ENCODE data around the gene FADS2.
"Not testable (repeated sequence)": the region's sequence is repeated elsewhere in the genome, so short reads cannot be mapped to it uniquely, and the experiment has no call there.

FADS2 gene

DNA sequence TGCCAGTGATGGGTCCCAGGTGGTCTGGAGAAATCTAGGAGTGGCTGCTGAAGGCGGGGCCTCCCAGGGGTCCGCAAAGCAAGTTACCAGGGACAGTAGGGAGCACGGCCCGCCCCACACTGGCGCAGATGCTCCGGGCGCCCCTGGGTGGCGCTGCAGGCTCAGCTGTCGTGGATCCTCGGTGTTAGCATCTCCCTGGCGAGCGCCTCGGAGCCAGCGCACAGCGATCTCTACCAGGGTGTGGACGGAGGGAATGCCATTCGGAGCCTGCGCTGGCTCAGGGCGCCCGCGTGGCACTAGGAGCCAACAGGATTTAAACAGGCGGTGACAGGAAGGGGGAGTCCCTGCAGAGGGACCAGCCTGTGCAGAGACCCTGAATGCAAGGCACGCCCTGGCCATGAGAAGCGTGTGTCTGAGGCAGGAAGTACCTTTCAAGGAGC lies 43.1 kb downstream of the FADS2 start:
- Mint-ChIP-seq H3K27ac (no peak overlapping the region), H3K27me3 (peaks cover 3% of the 10 kb centered on the region), H3K4me3 (peak overlapping the region; percentile 55), H3K4me1 (ENCODE audit: low read depth) (peaks cover 5% of the 10 kb centered on the region), H3K9me3 (no peaks in the 10 kb centered on the region), H3K36me3 (ENCODE audit: low read depth) (no peaks in the 10 kb centered on the region)
- peak; percentile 78 for DNase-seq

DNA sequence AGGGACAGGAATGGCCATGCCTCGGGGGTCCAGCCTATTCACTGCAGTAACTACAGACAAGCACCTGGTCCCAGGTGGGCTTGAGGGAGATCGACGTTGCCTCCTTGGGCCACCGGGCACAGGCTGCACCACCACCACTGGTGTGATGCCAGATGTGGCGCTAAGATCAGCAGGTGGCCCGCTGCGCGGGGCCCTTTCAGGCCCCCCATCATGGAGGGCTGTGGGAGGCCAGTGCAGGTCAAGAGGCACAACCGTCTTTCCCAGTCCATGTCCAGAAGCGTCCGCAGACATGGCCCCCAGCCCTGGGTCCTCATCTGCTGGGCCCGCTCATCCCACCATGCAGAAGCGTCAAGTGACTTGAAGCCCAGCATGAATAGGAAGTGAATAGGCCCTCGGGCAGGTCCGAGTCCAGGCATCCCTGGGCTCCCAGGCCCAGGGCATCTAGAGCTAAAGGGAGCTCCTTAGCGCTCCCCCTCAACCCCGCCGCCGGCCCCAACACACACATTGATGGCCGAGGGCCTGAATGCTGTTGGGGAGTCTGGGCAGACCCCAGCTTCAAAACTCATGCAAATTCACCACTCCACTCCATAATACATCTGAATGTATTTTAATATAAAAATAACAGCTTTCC lies 45.0 kb downstream of the FADS2 start:
- no peak for DNase-seq
- Mint-ChIP-seq H3K4me1 (ENCODE audit: low read depth) (peaks cover 5% of the 10 kb centered on the region), H3K4me3 (no peak overlapping the region), H3K9me3 (no peaks in the 10 kb centered on the region), H3K27ac (no peak overlapping the region), H3K36me3 (ENCODE audit: low read depth) (no peaks in the 10 kb centered on the region), H3K27me3 (peaks cover 3% of the 10 kb centered on the region)

DNA sequence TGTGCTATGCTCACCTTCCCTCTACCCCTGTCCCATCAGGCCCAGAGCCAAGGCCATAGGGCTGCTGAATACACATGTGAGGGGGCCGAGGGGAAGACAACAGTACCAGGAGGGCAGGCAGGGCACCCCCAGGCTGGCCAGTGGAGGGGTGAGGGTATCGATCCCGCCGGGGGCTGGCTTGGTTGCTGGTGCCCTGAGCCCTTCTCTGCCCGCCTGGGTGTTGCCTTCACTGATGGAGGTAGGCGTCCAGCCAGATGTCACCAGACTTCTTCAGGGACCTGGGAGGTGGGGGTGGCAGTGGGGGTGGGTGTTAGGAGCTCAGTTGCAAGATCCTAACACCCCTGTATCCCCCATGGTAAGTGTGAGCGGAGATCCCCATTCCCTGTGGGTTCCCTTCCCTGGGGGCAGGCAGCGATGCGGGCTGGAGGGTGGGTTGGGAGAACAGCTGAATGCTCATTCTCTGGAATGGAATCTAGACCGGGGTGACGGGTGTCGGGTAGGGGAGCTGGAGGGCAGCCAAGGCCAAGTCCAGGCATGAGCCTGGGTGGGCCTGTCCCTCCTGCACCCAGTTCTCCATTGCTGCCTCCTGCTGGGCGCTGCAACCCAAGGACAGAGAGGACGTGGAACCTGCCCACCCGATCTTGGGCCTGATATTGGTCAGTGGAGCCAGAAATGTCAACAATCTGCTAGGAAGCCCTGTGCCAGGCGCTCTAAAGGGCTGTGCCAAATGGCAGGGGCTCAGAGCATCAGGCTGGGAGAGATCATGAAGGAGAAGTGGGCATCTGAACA lies 45.7 kb downstream of the FADS2 start:
- peaks cover 3% of the 10 kb centered on the region for H3K27me3 Mint-ChIP-seq
- H3K4me1 Mint-ChIP-seq (ENCODE audit: low read depth), result peaks cover 5% of the 10 kb centered on the region
- no peaks in the 10 kb centered on the region for H3K9me3 Mint-ChIP-seq
- H3K36me3 Mint-ChIP-seq (ENCODE audit: low read depth), result no peaks in the 10 kb centered on the region
- no peak overlapping the region for H3K27ac Mint-ChIP-seq
- no peak overlapping the region for H3K4me3 Mint-ChIP-seq
- DNase-seq, result no peak

GRCh38 chr11:61874377-61874809 lies 46.3 kb downstream of the FADS2 start:
- Mint-ChIP-seq H3K36me3 (ENCODE audit: low read depth) (no peaks in the 10 kb centered on the region), H3K4me1 (ENCODE audit: low read depth) (peaks cover 5% of the 10 kb centered on the region), H3K27ac (no peak overlapping the region), H3K27me3 (peaks cover 3% of the 10 kb centered on the region), H3K4me3 (no peak overlapping the region), H3K9me3 (no peaks in the 10 kb centered on the region)
- DNase-seq, result no peak

DNA sequence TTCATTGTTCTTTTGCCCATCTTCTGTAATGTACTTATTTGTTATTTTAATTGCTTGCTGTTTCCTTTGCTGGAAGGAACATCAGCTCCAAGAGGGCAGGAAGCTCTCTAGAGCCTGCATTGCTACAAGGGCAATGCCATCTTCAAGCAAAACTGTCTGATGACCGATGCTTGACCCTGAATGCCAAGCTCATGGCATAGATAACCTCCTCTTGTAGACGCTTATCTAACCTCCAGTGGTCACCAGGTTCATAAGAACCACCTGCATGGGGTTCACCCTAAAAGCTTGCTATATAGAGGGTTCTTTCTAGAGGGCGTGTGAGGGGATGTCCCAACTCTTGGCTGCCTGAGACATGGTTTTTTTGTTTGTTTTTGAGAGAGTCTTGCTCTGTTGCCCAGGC lies 46.8 kb downstream of the FADS2 start:
- Mint-ChIP-seq H3K9me3 (no peaks in the 10 kb centered on the region), H3K4me3 (no peak overlapping the region), H3K4me1 (ENCODE audit: low read depth) (peaks cover 5% of the 10 kb centered on the region), H3K27me3 (peaks cover 3% of the 10 kb centered on the region), H3K36me3 (ENCODE audit: low read depth) (no peaks in the 10 kb centered on the region), H3K27ac (no peak overlapping the region)
- DNase-seq, result no peak

GRCh38 chr11:61875698-61876097 lies 47.6 kb downstream of the FADS2 start:
- Mint-ChIP-seq H3K27me3 (peaks cover 3% of the 10 kb centered on the region), H3K4me3 (no peak overlapping the region), H3K27ac (no peak overlapping the region), H3K4me1 (ENCODE audit: low read depth) (peaks cover 5% of the 10 kb centered on the region), H3K36me3 (ENCODE audit: low read depth) (no peaks in the 10 kb centered on the region), H3K9me3 (no peaks in the 10 kb centered on the region)
- DNase-seq, result no peak

- Mint-ChIP-seq H3K4me3 (no peak overlapping the region), H3K27ac (no peak overlapping the region), H3K9me3 (no peaks in the 10 kb centered on the region), H3K36me3 (ENCODE audit: low read depth) (no peaks in the 10 kb centered on the region), H3K4me1 (ENCODE audit: low read depth) (no peaks in the 10 kb centered on the region), H3K27me3 (no peaks in the 10 kb centered on the region)
- no peak for DNase-seq
Measured at GRCh38 chr11:61879152-61879551, 51.1 kb downstream of the FADS2 start.

- H3K4me3 Mint-ChIP-seq, result no peak overlapping the region
- H3K4me1 Mint-ChIP-seq (ENCODE audit: low read depth), result no peaks in the 10 kb centered on the region
- H3K36me3 Mint-ChIP-seq (ENCODE audit: low read depth), result no peaks in the 10 kb centered on the region
- no peak for DNase-seq
- no peak overlapping the region for H3K27ac Mint-ChIP-seq
- H3K9me3 Mint-ChIP-seq, result no peaks in the 10 kb centered on the region
- no peaks in the 10 kb centered on the region for H3K27me3 Mint-ChIP-seq
Measured at GRCh38 chr11:61880031-61880430, 51.9 kb downstream of the FADS2 start.

DNA sequence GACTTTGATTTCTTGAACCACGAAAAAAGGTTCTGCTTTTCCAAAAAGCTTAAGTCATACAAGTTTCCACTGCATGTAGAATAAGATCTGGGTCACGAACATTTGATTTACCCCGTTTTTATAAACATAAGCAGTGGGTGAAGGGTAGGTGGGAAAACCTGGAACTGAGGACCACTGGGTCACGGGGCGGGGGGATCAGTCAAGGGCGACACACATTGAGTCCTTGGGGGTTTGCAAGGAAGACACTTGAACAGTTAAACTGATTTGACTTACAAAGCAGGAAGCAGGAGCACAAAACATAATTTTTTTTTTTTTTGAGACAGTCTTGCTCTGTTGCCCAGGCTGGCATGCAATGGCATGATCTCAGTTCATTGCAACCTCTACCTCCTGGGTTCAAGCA lies 52.4 kb downstream of the FADS2 start:
- Mint-ChIP-seq H3K27ac (no peak overlapping the region), H3K36me3 (ENCODE audit: low read depth) (no peaks in the 10 kb centered on the region), H3K4me1 (ENCODE audit: low read depth) (no peaks in the 10 kb centered on the region), H3K9me3 (no peaks in the 10 kb centered on the region), H3K27me3 (no peaks in the 10 kb centered on the region), H3K4me3 (no peak overlapping the region)
- no peak for DNase-seq

- no peak overlapping the region for H3K27ac Mint-ChIP-seq
- H3K4me1 Mint-ChIP-seq (ENCODE audit: low read depth), result no peaks in the 10 kb centered on the region
- H3K4me3 Mint-ChIP-seq, result no peak overlapping the region
- DNase-seq, result no peak
- H3K27me3 Mint-ChIP-seq, result no peaks in the 10 kb centered on the region
- H3K36me3 Mint-ChIP-seq (ENCODE audit: low read depth), result no peaks in the 10 kb centered on the region
- H3K9me3 Mint-ChIP-seq, result no peaks in the 10 kb centered on the region
Measured at GRCh38 chr11:61881397-61881796, 53.3 kb downstream of the FADS2 start.

GRCh38 chr11:61882267-61882666 lies 54.2 kb downstream of the FADS2 start:
- not testable (repeated sequence) for H3K9me3 Mint-ChIP-seq; H3K27me3 Mint-ChIP-seq; H3K4me3 Mint-ChIP-seq; H3K4me1 Mint-ChIP-seq (ENCODE audit: low read depth); DNase-seq; H3K27ac Mint-ChIP-seq; H3K36me3 Mint-ChIP-seq (ENCODE audit: low read depth)

GRCh38 chr11:61882879-61883278 lies 54.8 kb downstream of the FADS2 start:
- no peaks in the 10 kb centered on the region for H3K4me1 Mint-ChIP-seq (ENCODE audit: low read depth)
- H3K36me3 Mint-ChIP-seq (ENCODE audit: low read depth), result no peaks in the 10 kb centered on the region

GRCh38 chr11:61883327-61883726 lies 55.2 kb downstream of the FADS2 start:
- no peaks in the 10 kb centered on the region for H3K9me3 Mint-ChIP-seq
- H3K36me3 Mint-ChIP-seq (ENCODE audit: low read depth), result no peaks in the 10 kb centered on the region
- H3K27ac Mint-ChIP-seq, result no peak overlapping the region
- H3K4me3 Mint-ChIP-seq, result no peak overlapping the region
- H3K27me3 Mint-ChIP-seq, result no peaks in the 10 kb centered on the region
- H3K4me1 Mint-ChIP-seq (ENCODE audit: low read depth), result no peaks in the 10 kb centered on the region
- no peak for DNase-seq

More at GRCh38 chr11:61882879-61883278, 54.8 kb downstream of the FADS2 start:
- Mint-ChIP-seq H3K4me3 (no peak overlapping the region), H3K27me3 (no peaks in the 10 kb centered on the region), H3K27ac (no peak overlapping the region), H3K9me3 (no peaks in the 10 kb centered on the region)
- no peak for DNase-seq

DNA sequence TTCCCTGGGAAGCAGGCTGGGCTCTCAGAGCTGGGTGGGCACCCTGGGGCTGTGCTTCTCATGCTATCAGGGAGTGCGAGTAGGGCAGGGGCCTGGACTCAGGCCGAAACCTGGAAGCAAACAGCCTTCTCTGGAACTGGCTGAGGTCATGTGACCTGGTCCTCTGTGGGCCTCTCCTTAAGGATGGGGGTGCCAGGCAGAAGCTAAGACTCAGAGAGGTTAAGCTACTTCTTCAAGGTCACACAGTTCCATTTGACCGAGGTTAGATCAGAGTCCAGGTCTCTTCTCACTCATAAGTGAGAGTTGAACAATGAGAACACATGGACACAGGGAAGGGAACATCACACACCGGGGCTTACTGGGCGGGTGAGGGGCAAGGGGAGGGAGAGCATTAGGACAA lies 55.8 kb downstream of the FADS2 start:
- H3K27me3 Mint-ChIP-seq, result no peaks in the 10 kb centered on the region
- DNase-seq, result no peak
- no peaks in the 10 kb centered on the region for H3K36me3 Mint-ChIP-seq (ENCODE audit: low read depth)
- no peak overlapping the region for H3K4me3 Mint-ChIP-seq
- no peak overlapping the region for H3K27ac Mint-ChIP-seq
- no peaks in the 10 kb centered on the region for H3K4me1 Mint-ChIP-seq (ENCODE audit: low read depth)
- no peaks in the 10 kb centered on the region for H3K9me3 Mint-ChIP-seq

- no peak overlapping the region for H3K27ac Mint-ChIP-seq
- DNase-seq, result no peak
- H3K4me3 Mint-ChIP-seq, result no peak overlapping the region
- no peaks in the 10 kb centered on the region for H3K36me3 Mint-ChIP-seq (ENCODE audit: low read depth)
- peaks cover 1% of the 10 kb centered on the region for H3K4me1 Mint-ChIP-seq (ENCODE audit: low read depth)
- no peaks in the 10 kb centered on the region for H3K9me3 Mint-ChIP-seq
- no peaks in the 10 kb centered on the region for H3K27me3 Mint-ChIP-seq
Measured at GRCh38 chr11:61885166-61885778, 57.2 kb downstream of the FADS2 start.
